ENCODE measurements around the gene CHD1L. TPM values are rescaled to one million over a fixed set of nuclear protein-coding genes. Genes with fewer than 3 reads are reported as not detected.

CHD1L gene
- total and polyA plus RNA-seq, 2 experiments from 2014 or later = 29.8 to 43.9 TPM

GRCh38 chr1:147241934-147242448, 493 bp upstream of the CHD1L start:
- Histone ChIP-seq H3K79me2 (replicated peaks; ENCODE audit: insufficient read depth) (peaks cover 37% of the 10 kb centered on the region), H3K4me1 (ENCODE audit: insufficient read depth) (peaks cover 43% of the 10 kb centered on the region), H3K27me3 (ENCODE audit: insufficient read depth) (no peaks in the 10 kb centered on the region; the same call in 1 of the 2 replicates), H3F3A (replicated peaks; ENCODE audit: low read depth) (no peaks in the 10 kb centered on the region), H4K20me1 (replicated peaks; ENCODE audit: insufficient read depth) (peaks cover 16% of the 10 kb centered on the region; the same call in 1 of the 2 replicates), H2AFZ (no peak overlapping the region), H3K4me3 (peak overlapping the region; percentile 84), H3K9me2 (ENCODE audit: insufficient read depth) (0 out of 2 replicates have a peak, but pooled peaks cover 4% of the 10 kb centered on the region), H3K4me2 (peak overlapping the region; percentile 78), H3K27ac (ENCODE audit: low read depth) (no peak overlapping the region), H3K36me3 (ENCODE audit: insufficient read depth) (no peaks in the 10 kb centered on the region)
- peaks cover 7% of the 10 kb centered on the region for H3K27me3 Mint-ChIP-seq (ENCODE audit: insufficient read depth, low read depth, poor library complexity)
- peaks cover 7% of the 10 kb centered on the region; the same call in 1 of the 3 replicates for H3K36me3 Mint-ChIP-seq (ENCODE audit: low read depth)
- peak overlapping the region; percentile 91 for H3K4me3 Mint-ChIP-seq
- no peak for TF ChIP-seq ZNF462 (CRISPR knock-in tag; IDR thresholded peaks at IDR 0.05)
- no peak for TF ChIP-seq POLR2AphosphoS5 (IDR thresholded peaks at IDR 0.05; ENCODE audit: low read depth)
- no peak for TF ChIP-seq ZNF331 (CRISPR knock-in tag; IDR thresholded peaks at IDR 0.05; ENCODE audit: low read depth)
- no peak for TF ChIP-seq REST (IDR thresholded peaks at IDR 0.05; ENCODE audit: unreplicated experiment)
- no peak for TF ChIP-seq NANOG (IDR thresholded peaks at IDR 0.05; ENCODE audit: borderline replicate concordance)
- no peak for TF ChIP-seq EZH2phosphoT487 (IDR thresholded peaks at IDR 0.05; ENCODE audit: unreplicated experiment)
- no peak overlapping the region for H3K27ac Mint-ChIP-seq
- H3K9me3 Mint-ChIP-seq = peaks cover 9% of the 10 kb centered on the region; the same call in 2 of the 3 replicates
- peaks cover 43% of the 10 kb centered on the region for H3K4me1 Mint-ChIP-seq
- DNase-seq (ENCODE audit: low spot score) (no peak), ATAC-seq (no peak)

Measured in GM23338 (cell line).